Type B pancreatic cell (in vitro differentiated cells): ENCODE data around the gene WRNIP1. TPM values are rescaled to one million over a fixed set of nuclear protein-coding genes. Genes with fewer than 3 reads are reported as not detected.
A peak's percentile ranks its signal among the peaks of the same experiment; 100 is the strongest.

Source experiments
- DNase-seq: peaks from one replicate; pipeline ENCODE4 v3.0.0; 2021; ENCODE audit warnings: mixed read lengths; ENCODE audit not compliant: unreplicated experiment; ENCODE audit errors: extremely low spot score
- H3K27ac Mint-ChIP-seq: 2 replicates; pipeline ENCODE4 v1.8.0; 2021; ENCODE audit warnings: mild to moderate bottlenecking, mixed read lengths
- H3K27me3 Mint-ChIP-seq: 2 replicates; pipeline ENCODE4 v1.8.0; 2021; ENCODE audit warnings: mixed read lengths
- H3K36me3 Mint-ChIP-seq: 2 replicates; pipeline ENCODE4 v1.8.0; 2021; ENCODE audit warnings: mixed read lengths
- H3K4me1 Mint-ChIP-seq: one replicate; pipeline ENCODE4 v1.8.0; 2021; ENCODE audit warnings: mixed read lengths; ENCODE audit not compliant: unreplicated experiment
- H3K4me3 Mint-ChIP-seq: 2 replicates; pipeline ENCODE4 v1.8.0; 2021; ENCODE audit warnings: mild to moderate bottlenecking, mixed read lengths
- H3K9me3 Mint-ChIP-seq: 2 replicates; pipeline ENCODE4 v1.8.0; 2021; ENCODE audit warnings: mixed read lengths
- total RNA-seq: library from RNA; stranded (reverse); gene quantifications from 2 replicates; pipeline ENCODE4 v1.2.1, GENCODE V29; 2021; ENCODE audit warnings: low replicate concordance
- TF ChIP-seq, protein P1 (sequence below): fragments of 200-600 bp; sonication (generic); conservative IDR thresholded peaks from 2 replicates; pipeline ENCODE4 v1.5.0; 2021; ENCODE audit warnings: antibody characterized with exemption, mild to moderate bottlenecking

The WRNIP1 gene
- total RNA-seq, 1 donor from 2014 or later: 41.2 TPM

DNA sequence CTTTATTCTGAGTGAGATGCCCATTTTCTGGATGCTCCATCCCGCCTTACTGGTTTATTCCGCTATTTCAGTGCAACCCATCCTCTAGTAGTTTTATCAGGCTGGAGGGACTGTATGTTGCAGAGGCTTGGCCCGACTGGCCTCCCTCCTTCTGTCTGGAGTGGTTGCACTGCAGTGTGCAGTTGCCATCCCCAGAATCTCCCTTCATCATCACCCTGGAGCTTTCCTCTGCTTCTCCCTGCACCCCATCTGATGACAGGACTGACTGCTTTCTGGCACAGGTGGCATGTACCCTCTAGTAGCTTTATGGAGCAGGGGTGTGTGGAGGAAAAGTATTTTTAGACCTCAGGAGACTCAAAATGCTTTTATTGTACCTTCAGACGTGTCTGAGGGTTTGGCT lies 21.1 kb downstream of the WRNIP1 start:
- H3K4me1 Mint-ChIP-seq: peaks cover 5% of the 10 kb centered on the region
- TF ChIP-seq, protein P1, sequence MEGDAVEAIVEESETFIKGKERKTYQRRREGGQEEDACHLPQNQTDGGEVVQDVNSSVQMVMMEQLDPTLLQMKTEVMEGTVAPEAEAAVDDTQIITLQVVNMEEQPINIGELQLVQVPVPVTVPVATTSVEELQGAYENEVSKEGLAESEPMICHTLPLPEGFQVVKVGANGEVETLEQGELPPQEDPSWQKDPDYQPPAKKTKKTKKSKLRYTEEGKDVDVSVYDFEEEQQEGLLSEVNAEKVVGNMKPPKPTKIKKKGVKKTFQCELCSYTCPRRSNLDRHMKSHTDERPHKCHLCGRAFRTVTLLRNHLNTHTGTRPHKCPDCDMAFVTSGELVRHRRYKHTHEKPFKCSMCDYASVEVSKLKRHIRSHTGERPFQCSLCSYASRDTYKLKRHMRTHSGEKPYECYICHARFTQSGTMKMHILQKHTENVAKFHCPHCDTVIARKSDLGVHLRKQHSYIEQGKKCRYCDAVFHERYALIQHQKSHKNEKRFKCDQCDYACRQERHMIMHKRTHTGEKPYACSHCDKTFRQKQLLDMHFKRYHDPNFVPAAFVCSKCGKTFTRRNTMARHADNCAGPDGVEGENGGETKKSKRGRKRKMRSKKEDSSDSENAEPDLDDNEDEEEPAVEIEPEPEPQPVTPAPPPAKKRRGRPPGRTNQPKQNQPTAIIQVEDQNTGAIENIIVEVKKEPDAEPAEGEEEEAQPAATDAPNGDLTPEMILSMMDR: no peak
- H3K27me3 Mint-ChIP-seq: no peaks in the 10 kb centered on the region
- no peaks in the 10 kb centered on the region for H3K9me3 Mint-ChIP-seq
- H3K27ac Mint-ChIP-seq: no peak overlapping the region
- no peak overlapping the region for H3K4me3 Mint-ChIP-seq
- no peak for DNase-seq
- peaks cover 27% of the 10 kb centered on the region for H3K36me3 Mint-ChIP-seq

DNA sequence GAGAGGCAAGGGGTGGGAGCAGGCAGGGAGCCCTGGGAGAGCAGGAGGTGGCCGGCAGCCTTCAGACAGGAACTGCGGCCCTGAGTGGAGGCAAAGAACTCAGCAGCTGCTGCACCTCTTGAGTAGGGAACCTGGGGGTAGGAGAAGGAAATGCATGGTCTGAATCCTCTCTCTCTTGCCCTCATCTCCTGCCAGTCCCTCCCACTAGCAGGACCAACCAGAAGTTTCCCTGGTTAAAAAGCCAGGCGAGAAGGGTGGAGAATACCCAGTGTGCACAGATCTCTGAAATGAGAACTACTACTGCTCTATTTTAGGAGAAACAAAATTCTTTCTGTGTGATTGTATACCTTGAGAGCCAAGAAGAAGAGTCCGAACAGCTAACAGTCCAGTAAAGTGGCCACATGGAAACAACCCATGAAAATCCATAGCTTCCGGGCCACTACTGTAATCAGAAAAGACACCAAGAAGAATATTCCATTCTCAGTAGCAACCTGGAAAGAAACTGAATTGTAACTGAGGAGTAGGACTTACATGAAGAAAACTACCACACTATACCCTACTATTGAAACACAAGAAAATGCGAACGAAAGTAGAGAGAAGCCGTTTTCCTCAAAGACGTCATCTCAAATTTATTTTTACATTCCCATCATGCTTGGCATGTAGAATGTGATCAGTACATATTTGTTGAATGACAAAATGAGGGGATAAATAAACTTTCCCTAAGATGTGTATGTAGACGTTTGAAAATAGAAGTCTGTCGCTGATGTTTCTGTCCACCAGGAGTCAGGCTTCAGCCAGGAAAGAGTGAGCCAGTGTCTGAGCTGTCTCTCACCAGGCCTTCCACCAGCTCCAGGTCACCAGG lies 25.6 kb downstream of the WRNIP1 start:
- Mint-ChIP-seq H3K36me3 (peaks cover 18% of the 10 kb centered on the region), H3K27ac (peak overlapping the region; percentile 13), H3K4me3 (no peak overlapping the region), H3K4me1 (peaks cover 7% of the 10 kb centered on the region), H3K27me3 (no peaks in the 10 kb centered on the region), H3K9me3 (peaks cover 4% of the 10 kb centered on the region)
- no peak for DNase-seq
- TF ChIP-seq, protein P1: peak; percentile 85

DNA sequence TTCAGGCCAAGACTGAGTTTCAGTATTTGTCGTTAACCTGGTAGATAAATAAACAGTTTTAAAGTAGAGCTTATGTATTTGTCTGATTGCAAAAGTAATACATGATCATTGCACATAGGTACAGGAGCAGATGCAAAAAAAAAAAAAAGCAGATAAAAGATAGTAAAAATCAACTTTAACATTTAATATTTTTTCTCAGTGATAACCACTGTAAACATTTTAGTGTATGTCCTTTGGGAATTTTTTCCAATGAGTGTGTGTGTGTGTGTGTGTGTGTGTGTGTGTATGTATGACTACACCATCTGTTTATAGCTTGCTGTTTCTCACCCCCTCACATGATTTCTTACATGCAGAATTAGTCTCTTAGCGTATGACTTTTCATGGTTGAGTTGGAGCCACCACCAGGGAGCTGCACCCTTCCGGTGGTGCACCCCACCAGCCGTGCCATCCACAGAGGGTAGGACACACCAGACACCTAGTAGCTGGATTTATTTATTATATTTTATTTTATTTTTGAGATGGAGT lies 26.3 kb downstream of the WRNIP1 start:
- peaks cover 8% of the 10 kb centered on the region for H3K4me1 Mint-ChIP-seq
- peaks cover 12% of the 10 kb centered on the region for H3K36me3 Mint-ChIP-seq
- DNase-seq: no peak
- peak overlapping the region; percentile 13 for H3K27ac Mint-ChIP-seq
- TF ChIP-seq, protein P1: no peak
- peaks cover 4% of the 10 kb centered on the region for H3K9me3 Mint-ChIP-seq
- no peaks in the 10 kb centered on the region for H3K27me3 Mint-ChIP-seq
- no peak overlapping the region for H3K4me3 Mint-ChIP-seq

DNA sequence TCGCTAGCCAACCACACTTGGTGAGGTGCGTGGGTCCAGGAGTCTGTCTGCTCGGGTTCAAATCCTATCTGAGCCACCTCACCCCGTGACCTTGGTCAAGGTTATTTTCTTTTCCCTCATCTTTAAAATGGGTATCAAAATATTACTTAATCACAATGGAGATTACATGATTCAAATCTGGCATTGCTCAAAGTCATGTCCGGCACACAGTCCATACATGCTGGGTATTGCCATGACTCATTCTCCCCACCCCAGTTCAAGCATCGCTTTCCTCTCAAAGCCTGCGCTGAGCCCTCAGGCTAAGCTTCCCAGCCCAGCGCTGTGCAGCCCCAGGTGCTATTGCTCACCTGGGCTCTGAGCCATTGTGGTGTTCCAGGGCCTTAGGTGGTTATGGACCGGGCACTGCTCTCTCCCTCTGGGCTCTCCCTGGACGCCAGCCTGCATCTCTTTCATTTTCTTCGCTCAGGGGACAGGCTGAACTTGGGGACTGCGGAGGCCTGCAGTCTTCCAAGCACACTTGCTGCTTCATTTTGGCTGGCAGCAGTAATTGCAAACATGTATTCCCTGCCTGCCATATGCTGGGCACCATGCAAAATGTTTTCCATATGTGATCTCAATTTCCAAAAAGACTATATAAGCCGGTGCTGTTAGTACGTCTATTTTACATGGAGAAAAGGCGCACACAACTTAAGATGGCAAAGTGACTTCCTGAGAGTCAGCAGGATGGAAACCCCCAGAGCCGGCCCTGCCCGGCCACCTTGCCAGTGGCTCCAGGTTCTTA lies 27.3 kb downstream of the WRNIP1 start:
- TF ChIP-seq, protein P1: no peak
- H3K4me3 Mint-ChIP-seq: no peak overlapping the region
- H3K27me3 Mint-ChIP-seq: no peaks in the 10 kb centered on the region
- DNase-seq: no peak
- H3K27ac Mint-ChIP-seq: peak overlapping the region; percentile 24
- H3K4me1 Mint-ChIP-seq: peaks cover 13% of the 10 kb centered on the region
- peaks cover 6% of the 10 kb centered on the region for H3K36me3 Mint-ChIP-seq
- peaks cover 4% of the 10 kb centered on the region for H3K9me3 Mint-ChIP-seq

DNA sequence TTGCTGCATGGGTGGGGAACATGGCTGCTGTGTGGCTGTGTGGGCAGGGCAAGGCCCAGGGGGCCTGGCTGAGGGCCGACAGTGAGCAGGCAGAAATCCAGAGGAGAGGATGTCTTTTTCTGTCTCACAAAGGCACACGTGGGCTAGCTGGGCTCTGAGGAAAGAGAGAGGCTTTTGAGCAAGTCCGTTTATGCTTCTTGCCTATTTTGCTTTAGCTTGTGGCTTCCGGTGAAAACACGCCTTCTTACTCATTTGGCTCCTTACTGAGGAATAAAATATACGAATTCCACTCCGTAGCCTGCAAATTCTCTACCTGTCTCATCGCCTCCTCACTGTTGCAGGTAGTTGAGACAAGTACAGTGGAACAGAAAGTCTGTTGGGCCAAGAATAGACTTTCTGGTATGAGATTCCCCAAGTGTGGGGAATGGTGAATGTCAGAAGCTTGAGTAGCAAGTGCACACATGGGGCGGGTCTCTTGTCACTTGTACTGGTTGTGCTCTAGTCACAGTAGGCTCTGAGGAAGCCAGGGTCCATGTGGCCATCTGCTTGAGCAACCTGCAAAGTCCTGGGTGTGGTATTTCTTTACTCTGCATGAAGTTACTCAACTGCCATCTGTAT lies 28.4 kb downstream of the WRNIP1 start:
- Mint-ChIP-seq H3K4me3 (no peak overlapping the region), H3K9me3 (peaks cover 4% of the 10 kb centered on the region), H3K27me3 (no peaks in the 10 kb centered on the region), H3K27ac (no peak overlapping the region), H3K36me3 (no peaks in the 10 kb centered on the region), H3K4me1 (peaks cover 21% of the 10 kb centered on the region)
- TF ChIP-seq, protein P1: no peak
- no peak for DNase-seq
